ENCODE results near the gene POLD1.

Gene POLD1

DNA sequence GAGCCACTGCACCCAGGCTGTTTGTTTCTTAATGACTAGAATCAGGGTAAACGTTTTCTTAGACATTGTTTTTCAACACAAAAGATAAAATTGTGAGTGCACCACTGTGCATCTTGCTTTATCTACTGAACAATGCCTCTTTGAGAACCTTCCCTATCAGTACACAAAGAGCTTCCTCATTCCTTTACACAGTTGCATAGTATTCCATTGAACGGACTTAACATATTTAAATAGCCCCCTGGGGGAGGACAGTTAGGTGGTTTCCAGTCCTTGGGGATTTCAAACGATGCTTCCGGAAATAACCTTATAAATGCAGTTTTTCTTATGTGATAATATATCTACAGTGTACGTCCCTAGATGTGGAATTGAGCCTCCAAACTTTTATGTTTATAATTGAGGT lies 8.6 kb downstream of the POLD1 start:
- FAIRE-seq = no peak

- FAIRE-seq = no peak
Observed at GRCh38 chr19:50393589-50393988, 9.4 kb downstream of the POLD1 start.

DNA sequence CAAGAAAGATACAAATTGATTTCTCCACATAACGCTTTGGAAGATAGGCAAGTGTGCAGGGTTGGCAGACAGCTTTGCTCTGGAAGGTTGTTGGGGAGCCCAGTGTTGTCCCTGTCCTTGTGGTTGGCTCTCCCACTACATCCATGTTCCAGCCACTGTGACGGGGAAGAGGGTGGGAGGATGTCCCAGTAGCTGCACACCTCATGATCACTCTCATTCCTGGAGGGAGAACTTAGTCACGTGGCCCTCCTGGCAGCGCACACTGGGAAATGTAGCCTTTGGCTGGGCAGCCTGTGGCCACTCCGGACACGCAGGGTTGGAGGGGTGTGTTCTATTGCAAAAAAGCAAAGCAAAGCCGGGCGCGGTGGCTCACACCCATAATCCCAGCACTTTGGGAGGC lies 9.9 kb downstream of the POLD1 start:
- no peak for FAIRE-seq

DNA sequence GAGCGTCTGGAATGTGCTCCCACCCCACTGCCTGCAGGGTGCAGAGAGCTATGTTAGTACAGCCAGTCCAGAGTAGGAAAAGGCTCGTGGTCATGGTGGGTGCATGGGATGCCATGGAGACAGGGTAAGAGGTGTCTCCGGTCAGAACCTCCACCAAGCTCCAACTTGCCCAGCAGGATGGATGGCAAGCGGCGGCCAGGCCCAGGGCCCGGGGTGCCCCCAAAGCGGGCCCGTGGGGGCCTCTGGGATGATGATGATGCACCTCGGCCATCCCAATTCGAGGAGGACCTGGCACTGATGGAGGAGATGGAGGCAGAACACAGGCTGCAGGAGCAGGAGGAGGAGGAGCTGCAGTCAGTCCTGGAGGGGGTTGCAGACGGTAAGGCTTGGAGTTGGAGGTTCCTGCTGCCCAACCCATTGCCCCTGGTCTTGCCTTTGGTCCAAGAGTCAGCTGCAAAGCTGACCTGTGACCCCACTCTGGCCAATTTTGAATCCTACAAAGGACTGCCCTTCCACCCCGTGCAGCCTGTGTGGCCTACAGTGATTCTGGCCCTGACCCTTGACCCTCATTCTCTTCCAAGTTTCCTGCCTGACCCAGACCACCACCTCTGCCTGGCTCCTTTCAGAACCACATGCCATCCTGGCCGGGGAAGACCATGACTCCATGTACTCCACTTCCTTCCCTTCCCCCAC lies 14.7 kb downstream of the POLD1 start:
- no peak for FAIRE-seq

DNA sequence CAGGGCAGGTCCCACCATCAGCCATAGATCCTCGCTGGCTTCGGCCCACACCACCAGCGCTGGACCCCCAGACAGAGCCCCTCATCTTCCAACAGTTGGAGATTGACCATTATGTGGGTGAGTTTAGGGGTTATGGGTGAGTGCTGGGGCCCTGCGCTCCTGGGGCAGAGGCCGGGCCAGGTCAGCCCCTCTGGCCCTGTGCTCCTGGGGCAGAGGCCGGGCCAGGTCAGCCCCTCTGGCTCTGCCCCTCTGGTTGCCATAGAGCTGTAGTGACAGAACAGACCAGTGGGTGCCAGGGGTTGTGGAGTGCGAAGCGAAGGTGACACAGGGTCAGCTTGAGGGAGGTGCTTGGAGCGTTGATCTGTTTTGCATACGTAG lies 15.2 kb downstream of the POLD1 start:
- no peak for FAIRE-seq

- no peak for FAIRE-seq
Observed at GRCh38 chr19:50401605-50402450, 17.7 kb downstream of the POLD1 start.

DNA sequence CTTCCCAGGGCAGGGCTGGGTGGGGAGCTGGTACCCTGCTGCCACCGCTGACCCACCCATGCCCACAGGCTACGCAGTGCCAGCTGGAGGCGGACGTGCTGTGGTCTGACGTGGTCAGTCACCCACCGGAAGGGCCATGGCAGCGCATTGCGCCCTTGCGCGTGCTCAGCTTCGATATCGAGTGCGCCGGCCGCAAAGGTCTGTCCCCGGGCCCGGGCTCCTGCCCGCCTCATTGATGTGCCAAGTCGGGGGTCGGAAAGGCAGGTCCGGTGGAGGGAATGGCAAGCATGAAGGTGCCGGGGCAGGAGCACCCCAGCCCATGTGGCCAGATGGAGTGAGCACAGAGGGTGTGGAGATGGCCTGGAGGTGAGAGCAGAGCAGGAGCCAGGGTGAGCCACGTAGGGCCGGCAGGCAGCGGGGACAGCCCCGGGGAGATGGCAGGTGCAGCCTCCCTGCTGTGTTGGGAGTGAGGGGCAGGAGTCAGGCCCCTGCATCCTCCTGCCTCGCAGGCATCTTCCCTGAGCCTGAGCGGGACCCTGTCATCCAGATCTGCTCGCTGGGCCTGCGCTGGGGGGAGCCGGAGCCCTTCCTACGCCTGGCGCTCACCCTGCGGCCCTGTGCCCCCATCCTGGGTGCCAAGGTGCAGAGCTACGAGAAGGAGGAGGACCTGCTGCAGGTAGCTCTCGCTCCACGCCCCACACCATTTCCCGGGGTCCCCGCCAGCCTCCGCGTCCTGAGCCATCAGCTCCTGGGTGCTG lies 18.6 kb downstream of the POLD1 start:
- FAIRE-seq = no peak

DNA sequence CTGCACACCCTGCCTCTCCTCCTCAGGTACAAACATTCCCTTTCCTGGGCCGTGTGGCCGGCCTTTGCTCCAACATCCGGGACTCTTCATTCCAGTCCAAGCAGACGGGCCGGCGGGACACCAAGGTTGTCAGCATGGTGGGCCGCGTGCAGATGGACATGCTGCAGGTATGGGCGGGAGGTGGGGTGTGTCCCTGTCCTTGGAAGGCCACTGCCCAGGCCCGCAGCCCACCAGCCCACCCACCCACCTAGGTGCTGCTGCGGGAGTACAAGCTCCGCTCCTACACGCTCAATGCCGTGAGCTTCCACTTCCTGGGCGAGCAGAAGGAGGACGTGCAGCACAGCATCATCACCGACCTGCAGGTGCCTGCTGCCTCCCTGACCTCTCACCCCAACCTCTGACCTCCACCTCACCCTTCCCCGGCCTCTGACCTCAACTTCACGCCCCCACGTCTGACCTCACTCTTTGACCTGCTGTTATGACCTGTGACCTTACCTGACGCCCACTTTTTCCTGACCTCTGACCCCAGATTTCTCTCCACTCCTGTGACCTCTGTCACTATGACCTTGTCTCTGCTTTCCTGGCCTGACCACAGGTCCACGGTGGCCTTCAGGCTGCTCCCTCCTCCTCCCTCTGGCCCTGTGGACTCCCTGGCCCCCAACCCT lies 22.1 kb downstream of the POLD1 start:
- FAIRE-seq = no peak

DNA sequence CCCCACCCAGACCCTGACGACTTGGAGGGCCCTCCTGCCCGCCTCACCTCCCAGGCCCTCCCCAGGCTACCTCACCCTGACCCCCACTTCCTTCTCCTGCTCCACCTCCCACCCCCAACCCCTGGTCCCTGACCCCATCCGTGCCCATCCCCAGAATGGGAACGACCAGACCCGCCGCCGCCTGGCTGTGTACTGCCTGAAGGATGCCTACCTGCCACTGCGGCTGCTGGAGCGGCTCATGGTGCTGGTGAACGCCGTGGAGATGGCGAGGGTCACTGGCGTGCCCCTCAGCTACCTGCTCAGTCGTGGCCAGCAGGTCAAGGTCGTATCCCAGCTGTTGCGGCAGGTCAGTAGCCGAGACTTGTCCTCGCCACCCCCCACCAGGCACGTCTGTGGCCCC lies 22.7 kb downstream of the POLD1 start:
- no peak for FAIRE-seq

DNA sequence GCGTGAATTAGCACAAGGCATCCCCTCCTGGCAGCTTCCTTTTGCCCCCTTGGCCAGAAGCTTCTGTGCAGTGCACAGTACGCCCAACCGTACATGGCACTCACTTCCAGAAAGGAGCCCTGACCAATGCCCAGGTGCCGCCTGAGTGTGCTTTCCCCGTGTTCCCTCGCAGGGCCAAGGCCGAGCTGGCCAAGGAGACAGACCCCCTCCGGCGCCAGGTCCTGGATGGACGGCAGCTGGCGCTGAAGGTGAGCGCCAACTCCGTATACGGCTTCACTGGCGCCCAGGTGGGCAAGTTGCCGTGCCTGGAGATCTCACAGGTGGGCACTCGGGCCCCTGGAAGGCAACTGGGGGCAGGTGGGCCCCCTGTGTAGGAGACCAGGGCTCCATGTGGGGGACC lies 25.2 kb downstream of the POLD1 start:
- no peak for FAIRE-seq

- no peak for FAIRE-seq
Observed at GRCh38 chr19:50410109-50410508, 26.0 kb downstream of the POLD1 start.

GRCh38 chr19:50412419-50412818 lies 28.3 kb downstream of the POLD1 start:
- no peak for FAIRE-seq

- no peak for FAIRE-seq
Observed at GRCh38 chr19:50413096-50413495, 28.9 kb downstream of the POLD1 start.

GRCh38 chr19:50413531-50413930 lies 29.4 kb downstream of the POLD1 start:
- FAIRE-seq = no peak

- FAIRE-seq = no peak
Observed at GRCh38 chr19:50414864-50415660, 30.9 kb downstream of the POLD1 start.

DNA sequence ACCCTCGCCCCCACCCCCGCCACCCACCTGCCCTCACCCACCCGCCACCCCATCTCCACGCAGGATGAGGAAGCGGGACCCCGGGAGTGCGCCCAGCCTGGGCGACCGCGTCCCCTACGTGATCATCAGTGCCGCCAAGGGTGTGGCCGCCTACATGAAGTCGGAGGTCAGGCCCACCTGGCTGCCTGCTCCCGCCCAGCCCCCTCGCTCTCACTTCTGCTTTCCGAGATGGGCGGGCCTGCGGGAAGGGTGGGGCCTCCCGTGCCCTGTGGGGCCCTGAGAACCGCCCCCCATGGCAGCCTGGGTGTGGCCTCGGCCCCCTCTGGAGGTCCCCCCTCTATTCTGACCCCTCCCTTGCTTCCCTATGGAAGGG lies 31.5 kb downstream of the POLD1 start:
- no peak for FAIRE-seq

DNA sequence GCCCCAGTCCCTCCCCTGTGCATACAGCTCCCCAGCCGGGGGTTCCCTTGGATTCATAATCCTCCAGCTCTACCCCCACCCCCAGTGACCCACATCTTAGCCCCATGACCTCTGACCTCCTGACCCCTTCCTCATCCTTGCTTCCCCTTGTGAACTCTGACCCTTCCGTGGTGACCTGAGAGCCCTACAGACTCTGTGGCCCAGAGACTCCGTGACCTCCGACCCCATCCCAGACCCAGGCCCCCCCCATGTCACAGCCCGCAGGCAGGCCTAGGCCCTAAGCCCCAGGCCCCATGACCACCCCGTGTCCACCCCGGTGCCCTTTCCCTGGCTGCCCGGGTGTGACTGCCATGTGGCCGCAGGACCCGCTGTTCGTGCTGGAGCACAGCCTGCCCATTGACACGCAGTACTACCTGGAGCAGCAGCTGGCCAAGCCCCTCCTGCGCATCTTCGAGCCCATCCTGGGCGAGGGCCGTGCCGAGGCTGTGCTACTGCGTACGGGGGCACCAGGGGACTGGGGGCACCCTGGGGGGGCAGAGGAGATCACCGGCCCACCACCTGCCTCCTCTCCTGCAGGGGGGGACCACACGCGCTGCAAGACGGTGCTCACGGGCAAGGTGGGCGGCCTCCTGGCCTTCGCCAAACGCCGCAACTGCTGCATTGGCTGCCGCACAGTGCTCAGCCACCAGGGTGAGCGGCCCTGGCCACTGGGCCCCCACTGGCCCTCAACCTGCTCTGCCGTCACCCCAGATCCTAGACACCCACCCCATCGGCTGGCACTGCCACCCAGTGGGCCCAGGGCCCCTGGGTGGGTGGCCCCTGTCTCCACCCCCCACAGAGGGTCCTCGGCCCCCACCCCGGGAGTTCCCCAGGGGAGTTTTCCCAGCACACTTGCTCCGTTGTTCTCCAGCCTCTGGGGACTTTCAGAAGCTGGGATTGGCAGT lies 32.2 kb downstream of the POLD1 start:
- no peak for FAIRE-seq

GRCh38 chr19:50417111-50418081 lies 33.2 kb downstream of the POLD1 start:
- no peak for FAIRE-seq

DNA sequence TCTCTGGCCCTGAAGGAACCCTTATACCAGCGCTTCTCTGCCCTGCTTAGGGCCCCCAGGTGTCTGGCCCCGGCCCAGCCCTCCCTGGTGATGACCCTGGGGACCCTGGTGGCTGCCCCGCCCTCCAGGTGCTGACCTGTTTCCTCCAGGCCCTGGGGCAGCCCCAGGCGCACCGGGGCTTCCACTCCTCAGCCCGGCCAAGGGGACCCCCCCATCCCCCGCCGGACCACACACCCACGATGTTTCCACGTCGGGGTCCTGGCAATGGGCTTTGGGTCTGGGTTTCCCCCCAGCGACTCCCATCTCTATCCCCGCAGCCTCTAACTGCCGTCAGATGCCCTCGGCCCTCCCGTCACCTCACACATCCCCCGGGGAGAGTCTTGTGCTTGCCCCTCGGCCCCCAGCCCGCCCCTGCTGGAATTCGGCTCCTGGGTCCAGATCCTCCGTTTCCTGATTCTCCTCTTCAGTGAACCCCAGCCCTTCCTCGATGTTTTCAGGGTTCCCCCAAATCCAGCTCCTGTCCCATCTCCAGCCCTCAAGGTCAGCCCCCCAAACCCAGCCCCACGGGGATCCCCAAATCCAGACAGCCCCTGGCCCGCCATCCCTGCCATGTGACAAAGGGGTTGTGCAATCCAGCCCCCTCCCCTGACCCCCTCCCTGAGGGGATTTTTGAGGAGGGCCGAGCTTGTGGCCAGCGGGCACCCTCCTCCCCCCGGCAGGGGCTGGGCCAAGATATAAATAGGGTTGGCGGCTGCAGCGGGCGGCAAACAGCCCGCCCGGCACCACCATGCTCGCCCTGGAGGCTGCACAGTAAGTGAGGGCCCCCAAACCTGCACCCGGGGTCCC lies 34.3 kb downstream of the POLD1 start, which contains the start of gene SPIB:
TSS of gene SPIB (plus strand) at position 763 of the 846 bp plus-strand sequence. CDS start at position 788, 25 bp downstream.
- FAIRE-seq = no peak

Data from endometrium (tissue), 2 donors.